HG02870 (cell line): ENCODE measurements around the gene SCT.

Experiments
- ATAC-seq: cut with Tn5 transposase; IDR thresholded peaks from one replicate; pipeline ENCODE4 v1.9.1; 2021; ENCODE audit warnings: mild to moderate bottlenecking, moderate library complexity; ENCODE audit not compliant: unreplicated experiment

The SCT gene

DNA sequence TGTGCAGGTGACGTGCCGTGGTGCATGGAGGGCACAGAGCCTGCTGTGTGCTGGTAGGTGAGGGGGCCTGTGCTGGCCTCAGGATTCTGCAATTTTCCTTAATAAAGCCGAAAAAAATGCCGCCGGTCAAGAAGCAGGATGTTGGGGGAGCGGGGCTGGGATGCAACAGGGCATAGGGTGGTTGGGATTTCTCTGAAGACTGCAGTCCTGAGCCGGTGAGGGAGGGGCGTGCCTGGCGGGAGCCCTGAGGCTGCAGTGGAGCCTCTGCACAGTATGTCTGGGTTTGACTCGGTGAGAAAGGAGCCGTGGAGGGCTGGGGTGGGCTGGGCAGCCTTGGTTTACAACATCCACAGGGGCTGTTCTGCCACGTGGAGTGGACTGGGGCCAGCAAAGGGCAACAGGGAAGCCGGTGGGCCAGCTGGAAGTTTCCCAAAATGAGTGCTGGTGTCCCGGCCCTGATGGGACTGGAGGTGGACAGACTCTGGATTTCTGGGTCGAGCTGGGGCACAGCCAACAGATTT is 3.6 kb downstream of the SCT start:
- no peak for ATAC-seq

GRCh38 chr11:621838-622237 is 5.1 kb downstream of the SCT start:
- no peak for ATAC-seq

DNA sequence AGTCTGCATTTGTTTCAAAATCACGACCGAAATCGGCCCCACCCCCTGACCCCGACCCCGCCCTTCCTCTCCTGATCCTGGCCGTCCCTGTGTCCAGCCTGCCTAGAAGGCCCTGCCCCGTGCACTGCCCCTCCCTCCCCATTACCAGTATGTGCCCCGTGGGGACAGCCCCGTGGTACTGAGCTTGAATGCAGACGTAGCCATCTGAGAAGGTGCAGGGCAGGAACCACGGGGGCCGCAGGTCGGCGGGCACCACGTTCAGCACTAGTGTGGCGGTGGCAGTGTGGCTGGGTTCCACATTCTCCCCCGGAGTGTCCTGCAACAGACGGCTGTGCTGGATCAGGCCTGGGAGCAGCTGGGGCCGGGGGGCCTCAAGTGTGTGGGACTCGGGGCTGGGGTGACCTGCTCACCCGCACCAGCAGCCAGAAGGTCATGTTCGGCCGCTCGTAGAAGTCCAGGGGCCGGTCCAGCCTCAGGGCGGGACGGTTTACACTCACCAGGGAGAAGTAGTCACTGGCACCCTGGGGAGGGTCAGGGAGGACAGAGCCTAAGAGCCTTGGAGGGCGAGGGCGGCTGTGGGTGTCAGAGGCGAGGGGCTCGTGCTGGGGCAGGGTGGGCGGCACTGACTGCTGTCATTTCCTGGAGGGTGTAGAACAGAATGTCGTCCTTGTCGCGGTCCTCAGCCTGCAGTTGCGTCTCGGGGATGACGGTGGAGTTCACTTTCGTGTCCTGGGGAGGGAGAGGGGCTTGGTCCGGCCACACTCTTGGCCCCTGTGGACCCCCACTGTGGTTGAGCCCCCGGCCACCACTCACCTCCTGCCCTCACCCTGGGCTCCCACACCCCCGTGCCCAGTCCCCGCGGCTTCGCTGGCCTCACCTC is 5.8 kb downstream of the SCT start:
- ATAC-seq = no peak

DNA sequence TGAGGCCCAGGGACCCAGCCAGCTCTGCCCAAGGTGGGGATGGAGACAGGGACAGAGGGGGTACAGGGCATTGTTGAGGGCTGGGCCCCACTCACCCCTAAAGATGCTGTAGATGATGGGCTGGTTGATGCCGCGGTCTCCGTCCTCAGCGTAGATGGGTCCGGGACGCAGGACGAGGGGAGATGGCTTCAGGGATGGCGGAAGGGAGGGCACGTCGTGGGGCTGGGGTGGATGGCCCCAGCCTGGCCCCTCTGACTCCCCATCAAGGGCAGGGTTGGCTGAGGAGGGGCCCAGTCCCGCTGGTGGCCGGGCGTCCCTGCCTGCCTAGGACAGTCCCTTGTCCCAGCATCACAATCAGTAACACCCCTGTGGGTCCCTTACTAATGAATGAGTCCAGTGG is 6.8 kb downstream of the SCT start:
- ATAC-seq = no peak

DNA sequence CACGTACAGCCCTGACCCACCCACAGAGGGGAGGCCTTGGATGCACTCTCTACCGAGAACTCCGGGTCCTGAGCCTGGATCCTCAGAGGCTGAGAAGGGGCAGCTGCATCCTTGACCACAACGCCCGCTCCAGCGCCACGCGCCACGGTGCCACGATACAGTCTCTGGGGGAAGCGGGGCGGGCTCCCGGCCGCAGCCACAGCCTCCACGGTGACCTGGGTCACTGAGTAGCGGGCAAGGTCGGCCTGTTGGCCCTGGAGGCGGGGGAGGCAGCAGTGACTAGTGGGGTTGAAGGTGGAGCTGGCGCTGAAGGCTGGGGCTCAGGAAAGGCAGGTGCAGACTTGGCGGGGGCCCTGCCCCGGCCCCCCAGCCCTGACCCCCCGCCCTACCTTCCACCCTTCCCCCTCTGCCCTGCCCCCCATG is 7.3 kb downstream of the SCT start:
- ATAC-seq = no peak

DNA sequence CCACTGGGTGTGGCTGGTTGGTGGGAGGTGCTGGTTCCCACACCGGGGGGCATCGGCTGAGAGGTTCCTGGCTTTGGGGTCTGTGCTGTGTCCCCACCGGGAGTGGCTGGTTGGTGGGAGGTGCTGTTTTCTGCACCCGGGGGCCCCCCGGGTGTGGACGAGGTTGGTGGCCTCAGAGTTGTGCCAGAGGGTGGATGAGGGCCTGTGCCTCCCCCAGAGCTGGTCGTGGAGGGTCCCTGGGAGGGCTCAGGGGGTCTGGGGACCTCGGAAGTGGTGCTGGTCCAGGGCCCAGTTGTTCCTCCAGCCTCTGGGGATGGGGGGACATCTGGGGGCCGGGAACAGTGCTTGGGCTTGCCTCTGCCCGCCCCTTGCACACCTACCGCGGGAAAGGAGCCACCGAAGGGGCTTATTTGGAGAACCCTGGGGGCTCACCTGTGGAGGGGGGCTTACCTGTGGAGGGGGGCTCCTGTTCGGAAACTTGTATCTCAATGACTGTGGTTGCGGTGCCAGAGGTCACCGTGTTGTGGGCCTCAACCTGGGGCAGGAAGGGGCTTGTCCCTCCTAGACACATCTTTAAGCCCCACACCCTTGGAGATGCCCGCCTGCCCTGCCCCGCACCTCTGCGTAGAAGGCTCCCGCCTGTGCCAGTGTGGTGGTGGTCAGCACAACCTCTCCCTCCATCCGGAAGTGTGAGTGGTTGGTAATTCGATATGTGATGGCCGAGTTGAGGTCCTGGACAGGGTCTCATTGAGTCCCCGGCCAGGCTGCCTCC is 7.9 kb downstream of the SCT start:
- no peak for ATAC-seq

DNA sequence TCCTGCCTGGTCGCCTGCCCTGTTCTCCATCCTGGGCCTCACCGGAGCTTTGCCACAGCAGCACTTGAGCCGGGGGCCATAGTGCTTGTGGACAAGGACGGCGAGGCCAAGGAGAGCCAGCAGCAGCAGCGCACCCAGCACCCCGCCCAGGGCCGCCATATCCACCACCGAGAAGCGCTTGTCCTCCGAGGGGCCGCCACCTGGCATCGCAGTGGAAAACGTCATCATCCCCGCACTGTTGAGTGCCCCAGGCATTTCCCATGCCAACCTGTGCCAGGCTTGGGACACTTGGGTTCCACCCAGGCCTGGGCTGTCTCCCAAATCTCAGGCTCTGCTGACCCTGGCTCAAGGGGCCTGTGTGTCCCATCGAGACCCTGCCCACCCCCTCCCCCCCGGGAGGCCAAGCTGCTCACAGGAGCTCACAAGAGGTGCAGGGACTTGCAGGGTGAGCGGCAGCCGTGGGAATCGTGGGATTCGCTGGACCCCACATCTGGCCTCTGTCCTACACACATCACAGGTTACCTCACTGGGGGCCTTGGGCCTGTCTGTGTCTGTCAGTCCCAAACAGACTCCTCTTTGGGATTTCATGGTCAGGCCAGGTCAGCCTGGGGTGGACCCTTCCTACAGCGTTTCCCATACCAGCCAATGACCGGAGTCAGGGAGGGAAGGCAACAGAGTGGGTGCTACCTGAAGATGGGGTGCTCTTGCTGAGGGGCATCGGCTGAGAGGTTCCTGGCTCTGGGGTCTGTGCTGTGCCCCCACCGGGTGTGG is 8.9 kb downstream of the SCT start:
- ATAC-seq = no peak

DNA sequence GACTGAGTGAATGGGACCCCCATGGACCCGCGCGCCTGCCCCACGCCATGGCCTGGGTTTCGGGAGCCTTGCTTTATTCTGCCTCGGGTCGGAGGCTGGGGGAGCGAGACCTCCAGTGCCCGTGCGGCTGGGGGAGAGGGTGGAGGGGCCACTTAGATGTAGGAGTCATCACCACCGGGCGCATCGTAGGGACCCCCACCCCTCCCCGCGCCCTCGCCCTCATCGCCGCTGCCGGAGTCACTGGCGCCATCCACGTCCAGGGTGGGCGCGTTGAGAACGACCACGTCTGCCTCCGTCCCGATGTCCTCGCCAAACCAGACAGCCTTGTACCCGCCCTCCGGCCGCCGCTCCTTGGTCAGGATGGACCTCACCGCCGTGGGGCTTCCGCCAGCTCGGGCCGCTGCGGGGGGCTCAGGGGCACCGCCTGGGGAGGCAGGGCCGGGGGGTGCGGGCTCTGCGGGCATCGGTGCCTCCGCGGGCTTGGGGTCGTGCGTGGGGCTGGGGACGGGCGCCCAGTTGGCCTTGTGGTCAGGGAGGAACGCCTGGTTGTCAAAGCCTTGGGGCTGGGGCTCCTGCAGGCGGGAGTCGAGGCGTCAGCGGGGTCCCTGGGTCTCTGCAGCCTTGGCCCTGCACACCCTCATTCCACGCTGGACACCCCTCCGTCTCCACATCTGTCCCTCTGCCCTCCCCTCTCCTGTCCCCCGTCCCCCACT is 9.6 kb downstream of the SCT start:
- ATAC-seq = no peak

- ATAC-seq = no peak
These were observed 10.4 kb downstream of the SCT start for GRCh38 chr11:616320-617198.

DNA sequence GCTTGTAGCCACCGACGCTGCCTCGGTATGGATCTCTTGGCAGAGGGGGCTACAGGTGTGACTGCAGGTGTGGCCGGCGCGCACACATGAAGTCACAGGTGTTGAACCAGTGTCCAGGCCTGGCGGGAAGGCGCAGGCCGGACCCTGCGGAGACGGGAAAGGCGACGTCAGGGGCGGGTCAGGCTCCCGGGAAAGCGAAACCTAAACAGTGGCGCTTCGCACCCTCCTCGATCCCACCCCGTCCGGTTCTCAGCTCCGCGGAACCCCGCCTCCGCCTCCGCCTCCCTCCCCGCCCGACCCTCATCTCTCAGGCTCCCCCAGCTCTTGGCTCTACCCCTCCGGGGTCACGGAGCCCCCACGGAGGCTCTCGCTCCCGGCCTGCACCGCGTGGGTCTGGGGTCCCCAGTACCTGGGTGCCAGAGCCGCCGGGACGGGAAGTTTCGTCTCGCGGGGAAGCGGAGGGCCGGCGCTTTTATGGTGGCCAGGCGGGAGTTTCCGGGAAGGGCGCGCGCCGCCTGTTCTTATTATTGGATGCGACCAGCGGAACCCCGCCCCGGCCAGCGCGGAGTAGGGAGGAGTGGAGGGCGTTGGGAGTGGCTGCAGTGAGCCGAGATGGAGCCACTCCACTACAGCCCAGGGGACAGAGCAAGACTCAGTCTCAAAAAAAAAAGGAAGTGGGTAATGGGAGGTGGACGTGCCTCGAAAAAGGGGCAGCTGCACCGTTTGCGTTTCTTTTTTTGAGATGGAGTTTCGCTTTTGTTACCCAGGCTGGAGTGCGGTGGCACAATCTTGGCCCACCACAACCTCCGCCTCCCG is 11.3 kb downstream of the SCT start, which contains the start of gene IRF7:
Gene IRF7 (minus strand): TSS at position 447 of the 816 bp plus-strand sequence. CDS start 586 bp downstream, outside the sequence.
- ATAC-seq = peak; percentile 84

DNA sequence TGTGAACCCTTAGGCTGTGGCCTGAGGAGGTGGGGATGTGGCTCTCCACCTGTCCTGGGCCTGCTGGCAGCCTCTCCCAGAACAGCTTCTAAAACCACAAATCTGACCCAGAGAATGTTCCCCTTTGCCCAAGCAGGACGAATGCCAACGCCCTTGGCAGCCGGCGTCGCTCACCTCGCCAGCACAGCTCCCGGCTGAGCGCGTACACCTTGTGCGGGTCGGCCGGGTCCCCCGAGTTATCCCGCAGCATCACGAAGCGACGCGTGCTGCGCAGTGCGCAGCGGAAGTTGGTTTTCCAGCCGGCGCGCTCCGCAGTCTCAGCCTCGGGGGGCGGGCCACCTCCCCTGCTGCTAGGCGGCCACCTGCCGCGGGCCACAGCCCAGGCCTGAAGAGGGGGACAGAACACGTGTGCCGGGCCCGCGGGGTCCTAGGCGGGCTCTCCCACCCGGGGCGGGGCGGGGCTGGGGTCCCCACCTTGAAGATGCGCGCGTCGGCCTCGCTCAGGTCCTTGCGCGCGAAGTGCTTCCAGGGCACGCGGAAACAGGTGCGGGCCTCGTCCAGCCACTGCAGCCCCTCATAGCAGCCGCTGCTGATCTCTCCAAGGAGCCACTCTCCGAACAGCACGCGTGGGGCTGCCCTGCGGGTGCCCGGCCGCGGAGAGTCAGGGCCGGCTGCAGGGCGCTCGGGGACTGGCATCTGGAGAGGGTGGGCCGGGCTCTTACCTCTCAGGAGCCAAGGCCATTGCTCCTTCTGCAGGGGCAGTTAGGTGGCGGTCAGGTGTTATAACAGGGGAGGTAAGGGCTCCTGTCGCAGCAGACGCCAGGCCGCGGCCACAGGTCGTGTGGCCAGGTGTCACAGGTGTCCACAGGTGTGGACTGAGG is 12.1 kb downstream of the SCT start:
- ATAC-seq = no peak

- no peak for ATAC-seq
These were observed 12.9 kb downstream of the SCT start for GRCh38 chr11:614021-614622.

- ATAC-seq = no peak
These were observed 13.5 kb downstream of the SCT start for GRCh38 chr11:613369-613968.

GRCh38 chr11:612961-613300 is 14.1 kb downstream of the SCT start:
- ATAC-seq = no peak

- ATAC-seq = no peak
These were observed 14.6 kb downstream of the SCT start for GRCh38 chr11:612201-612960.
